NCI-H146 treated with DMSO at 0.1 percent for 48 hours (cell line): ENCODE data around the gene INTS11.

Experiments used
- DNase-seq: peaks from one replicate; lab custom pipeline; 2025; ENCODE audit not compliant: unreplicated experiment; lab: John Stamatoyannopoulos, UW

INTS11 gene

DNA sequence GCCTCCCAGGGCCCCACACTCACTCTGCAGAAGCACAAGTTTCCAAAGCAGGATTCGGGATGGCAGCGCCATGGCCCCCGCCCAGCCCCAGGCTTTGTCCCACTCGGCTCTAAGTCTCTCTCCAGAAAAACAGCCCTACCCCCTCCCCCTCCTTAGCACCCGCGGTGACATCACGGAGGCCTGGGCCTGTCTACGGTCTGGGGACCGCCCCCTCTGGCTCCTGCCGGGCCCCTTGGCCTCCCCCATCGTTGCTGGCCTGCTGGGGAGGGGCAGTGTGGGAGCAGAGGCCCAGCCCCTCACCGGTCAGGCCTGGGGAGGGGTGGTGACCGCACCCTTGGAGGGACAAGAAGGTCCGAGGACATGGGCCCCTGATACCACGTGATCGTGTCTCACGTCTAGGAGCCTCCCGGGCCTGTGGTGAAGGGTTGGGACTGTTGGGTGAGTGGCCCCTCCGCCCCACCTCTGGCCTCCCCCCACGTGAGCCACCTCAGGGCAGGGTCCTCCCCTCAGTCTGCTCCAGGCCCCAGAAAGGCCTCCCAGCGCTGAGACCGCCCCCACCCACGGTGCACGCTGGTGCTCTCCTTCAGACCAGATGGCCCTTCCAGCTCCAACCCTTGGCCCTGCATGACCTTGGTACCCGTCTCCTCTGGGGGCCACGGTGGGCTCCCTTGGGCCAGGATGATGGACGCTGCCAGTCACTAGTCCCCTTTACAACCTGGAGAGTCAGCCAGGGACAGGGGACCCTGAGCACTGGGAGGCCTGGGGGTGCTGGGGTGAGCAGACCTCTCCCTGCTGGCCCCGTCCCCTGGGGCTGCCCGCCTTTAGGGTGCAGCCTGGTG lies 34.2 kb upstream of the INTS11 start, which contains the start of gene MXRA8:
Gene MXRA8, minus strand, starts transcription at position 123 of the 839 bp plus-strand sequence. Its CDS starts 51 bp downstream, at position 72.
- DNase-seq = no peak

DNA sequence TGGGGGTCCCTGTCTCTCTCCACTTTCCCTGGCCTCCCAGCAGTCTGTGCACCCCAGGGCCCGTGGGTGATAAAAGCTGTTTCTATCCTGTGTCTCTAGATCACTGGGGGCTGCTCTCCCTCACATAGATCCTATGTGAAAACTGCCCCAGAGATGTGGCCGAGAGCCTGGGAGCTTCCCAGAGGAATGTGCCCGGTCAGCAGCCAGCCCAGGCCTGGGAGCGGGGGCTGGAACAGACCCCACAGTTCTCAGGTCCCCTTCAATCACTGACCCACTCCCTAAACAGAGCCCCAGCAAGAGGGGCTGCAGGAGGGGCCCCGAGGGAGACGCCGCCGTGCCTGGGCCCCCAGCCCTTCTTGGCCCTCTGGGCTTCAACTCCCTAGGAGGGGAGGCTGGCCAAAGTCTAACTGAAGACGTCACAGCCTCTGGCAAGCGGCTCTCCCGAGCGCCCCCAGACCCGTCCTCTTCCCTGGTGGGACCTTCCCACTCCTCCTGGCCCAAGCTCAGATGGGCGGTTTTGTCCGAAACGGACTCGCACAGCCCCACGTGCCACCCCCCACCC lies 33.5 kb upstream of the INTS11 start:
- no peak for DNase-seq

DNA sequence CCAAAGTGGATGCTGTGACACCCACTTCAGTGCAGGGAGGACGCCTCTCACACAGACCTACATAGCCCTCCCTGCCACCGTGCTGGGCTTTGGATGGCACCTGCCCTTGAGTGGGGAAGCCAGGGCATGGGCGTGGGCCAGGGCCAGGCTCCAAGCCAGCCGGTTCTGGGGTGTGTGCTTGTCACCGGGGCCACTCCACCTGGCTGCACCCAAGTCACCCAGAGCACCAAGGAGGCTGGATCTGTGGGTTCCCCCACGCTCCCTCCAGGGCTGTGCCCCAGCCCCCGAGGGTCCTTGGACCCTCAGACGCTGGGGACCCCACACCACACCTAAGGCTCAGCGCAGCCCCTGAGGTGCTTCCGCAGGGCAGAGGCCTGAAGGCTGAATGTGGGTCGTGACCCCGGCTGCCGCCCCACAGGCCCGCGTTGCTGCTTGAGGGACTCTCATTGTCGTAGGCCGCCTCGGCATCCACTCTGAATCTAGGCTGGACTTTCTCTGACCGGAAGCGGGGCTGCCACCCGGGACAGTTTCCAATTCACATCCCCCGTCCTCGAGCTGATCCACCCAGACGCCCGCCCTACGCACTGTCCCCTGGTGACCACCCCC lies 32.4 kb upstream of the INTS11 start:
- no peak for DNase-seq

DNA sequence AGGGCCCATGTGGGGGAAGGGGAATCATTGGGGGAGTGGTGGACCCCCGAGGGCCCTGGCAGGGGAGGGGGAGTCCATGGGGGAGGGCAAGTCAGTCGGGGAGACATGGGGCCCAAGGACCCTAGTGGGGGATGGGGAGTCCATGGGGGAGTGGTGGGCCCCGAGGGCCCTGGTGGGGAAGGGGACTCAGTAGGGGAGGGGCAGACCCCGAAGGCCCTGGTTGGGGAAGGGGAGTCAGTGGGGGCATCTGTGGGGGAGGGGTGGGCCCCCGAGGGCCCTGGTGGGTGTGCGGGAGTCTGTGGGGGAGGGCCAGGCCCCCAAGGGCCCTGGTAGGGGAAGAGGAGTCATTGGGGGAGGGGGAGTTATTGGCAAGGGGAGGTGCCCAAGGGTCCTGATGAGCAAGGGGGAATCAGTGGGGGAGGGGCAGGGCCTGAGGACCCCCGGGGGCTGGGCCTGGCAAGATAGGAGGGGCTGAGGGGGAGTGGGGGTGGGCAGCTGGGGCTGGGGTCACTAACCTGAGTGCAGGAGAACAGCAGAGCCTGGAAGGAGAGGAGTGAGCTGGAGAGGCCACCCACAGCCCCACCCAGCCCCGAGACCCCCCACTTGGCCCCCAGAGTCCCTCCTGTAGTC lies 31.8 kb upstream of the INTS11 start:
- no peak for DNase-seq

DNA sequence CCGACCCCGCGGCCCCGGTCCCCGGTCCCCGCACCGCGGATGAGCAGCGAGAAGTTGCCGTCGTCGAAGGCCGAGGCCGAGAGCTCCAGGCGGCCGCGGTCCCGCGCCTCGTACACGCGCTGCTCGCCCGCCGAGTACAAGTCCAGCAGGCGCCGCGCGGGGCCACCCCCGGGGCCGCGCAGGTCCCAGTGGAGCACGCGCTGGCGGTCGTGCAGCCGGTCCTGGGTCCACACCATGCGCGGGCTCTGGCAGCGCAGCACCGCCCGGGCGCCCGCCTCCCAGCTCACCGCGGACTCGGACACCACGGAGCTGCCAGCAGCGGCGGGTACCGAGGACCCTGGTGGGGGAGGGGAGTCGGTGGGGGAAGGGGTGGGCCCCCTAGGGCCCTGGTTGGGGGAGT lies 31.0 kb upstream of the INTS11 start:
- no peak for DNase-seq

DNA sequence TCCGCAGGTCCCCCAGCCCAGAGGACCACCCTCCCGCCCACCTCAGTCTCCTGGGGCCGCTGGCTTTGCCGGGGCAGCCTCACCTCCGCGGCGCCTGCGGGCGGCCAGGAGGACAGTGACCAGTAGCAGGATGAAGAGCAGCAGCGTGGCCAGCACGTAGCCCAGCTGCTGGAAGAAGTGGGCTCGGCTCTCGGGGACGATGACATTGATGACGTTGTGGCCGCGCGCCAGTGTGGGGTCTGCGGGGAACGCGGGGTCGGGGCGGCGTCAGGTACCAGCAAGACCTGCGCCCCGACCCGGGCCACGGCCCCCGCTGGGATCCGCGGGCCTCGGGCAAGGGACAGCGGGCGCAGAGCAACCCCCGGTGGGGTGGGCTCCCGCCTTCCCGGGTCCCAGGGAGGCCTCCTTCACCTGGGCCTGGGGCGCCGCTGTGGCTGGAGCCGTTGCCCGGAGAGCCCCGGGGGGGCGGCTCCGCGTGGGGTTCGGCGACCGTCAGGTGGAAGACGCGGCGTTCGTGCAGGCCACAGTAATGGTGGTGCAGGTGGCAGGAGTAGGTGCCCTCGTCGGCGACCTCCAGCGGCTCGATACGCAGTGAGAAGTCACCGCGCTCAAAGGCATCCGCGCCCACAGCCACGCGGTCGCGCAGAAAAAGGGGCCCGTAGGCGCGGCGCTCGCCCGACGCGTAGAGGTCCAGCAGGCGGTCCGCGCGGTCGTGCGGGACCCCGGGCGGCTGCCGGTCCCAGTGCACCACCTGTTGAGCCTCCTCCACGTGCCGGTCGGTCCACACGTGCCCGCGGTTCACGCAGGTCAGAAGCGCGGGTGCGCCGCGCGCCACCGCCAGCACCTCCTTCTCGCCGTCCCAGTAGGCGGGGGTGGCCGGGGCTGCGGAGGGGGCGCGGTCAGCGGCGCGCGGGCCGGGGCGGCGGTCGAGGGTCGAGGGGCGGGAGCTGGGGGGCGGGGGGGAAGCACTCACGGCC lies 30.1 kb upstream of the INTS11 start:
- no peak for DNase-seq

DNA sequence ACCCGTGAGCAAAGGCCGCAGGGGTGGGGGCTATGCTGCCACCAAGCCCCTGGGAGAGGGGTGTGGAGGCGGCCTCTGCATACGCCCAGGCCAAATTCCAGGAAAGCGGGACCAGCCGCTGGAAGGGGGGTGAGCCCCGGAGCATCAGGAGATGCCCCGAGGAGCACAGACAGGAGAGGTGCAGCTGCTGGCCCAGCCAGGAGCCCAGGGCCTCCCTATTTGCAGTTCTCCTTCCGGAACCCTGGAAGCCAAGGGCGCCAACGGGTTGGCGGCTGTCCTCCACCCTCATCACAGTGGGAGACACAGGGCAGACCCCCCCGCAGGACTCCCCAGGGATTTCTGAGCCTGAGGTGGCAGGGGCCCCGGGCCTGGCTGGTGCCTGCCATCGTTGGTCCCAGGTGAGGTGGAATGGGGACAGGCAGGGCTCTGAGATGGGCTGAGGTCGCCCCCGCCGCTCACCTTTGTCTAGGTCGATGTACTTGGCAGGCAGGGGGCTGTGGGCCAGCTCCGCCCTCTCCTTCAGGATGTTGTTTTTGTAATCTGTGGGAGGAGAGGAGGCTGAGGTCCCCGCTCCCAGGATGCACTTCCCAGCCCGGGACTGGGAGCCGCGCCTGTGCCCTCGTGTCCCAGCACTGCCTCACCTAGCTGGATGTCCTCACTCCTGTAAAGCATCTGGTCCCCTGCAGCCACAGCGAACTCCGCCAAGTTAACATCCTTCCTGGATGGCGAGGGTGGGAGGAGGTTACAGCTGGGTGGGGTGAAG lies 29.1 kb upstream of the INTS11 start:
- no peak for DNase-seq

DNA sequence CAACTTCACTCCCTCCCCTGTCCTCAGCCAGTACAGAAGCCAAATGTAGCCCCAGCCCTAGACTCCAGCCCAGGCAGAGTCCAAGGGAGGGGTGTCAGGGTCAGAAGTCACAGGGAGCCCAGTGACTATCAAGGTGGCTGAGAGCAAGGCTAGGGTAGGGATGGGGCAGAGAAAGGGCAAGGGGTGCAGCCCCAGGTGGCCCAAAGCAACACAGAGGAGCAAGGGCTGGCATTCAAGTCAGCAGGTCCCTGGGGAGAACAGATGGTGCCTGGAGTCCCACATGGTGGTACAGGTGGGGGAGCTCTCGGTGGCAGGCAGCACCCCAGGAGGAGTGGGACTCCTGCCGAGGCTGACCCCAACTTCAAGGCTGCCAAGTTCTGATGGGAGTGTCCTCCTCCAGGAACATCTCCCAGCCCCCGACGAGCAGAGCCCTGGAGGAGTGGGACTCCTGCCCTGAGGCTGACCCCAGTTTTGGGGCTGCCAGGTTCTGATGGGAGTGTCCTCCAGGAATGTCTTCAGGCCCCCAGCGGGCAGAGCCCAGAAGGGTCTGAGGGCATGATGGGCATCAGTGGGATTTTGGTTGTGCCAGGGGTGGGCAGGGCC lies 28.4 kb upstream of the INTS11 start:
- DNase-seq = no peak

DNA sequence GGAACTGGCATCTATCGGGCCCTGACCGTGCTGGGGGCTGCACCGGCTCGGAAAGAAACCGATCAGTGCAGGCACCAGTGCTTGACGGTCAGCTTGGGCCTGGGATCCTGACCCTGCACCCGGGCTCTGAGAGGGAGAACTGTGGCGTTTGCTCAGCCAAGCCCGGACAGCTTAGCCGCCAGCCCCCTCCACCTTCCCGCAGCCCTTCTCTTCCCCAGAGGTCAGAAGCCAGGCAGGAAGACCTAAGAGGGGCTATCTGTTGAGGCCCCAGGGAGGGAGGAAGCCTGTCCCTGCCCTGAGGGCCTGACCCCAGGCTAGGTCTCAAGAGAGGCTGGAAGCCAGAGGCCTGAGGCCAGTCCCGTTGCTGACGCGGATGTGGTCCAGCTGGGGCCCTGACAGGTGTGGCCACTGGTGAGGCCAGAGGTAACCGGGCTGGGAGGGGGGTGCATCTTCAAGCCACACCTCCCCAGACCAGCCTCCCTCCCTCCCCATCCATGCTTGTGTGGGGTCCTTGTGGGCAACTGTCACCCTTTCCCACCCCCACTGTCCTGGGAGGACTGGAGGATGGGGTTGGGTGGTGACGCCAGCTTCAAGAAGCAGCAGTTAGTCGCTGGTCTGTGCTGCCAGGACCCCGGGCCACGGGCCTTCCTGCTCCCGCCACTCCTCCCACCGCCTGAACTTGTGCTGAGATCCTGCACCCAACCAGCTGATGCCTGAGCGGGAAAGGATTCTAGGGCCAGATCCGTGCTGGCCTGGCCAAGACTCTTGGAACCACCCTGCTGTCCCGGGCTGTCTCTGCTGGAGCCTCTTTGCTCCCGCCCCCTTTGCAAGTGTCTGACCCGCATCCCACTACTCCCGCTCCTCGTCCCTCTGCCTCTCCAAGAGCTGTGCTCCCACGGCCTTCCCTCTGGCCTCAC lies 27.3 kb upstream of the INTS11 start:
- DNase-seq = no peak

DNA sequence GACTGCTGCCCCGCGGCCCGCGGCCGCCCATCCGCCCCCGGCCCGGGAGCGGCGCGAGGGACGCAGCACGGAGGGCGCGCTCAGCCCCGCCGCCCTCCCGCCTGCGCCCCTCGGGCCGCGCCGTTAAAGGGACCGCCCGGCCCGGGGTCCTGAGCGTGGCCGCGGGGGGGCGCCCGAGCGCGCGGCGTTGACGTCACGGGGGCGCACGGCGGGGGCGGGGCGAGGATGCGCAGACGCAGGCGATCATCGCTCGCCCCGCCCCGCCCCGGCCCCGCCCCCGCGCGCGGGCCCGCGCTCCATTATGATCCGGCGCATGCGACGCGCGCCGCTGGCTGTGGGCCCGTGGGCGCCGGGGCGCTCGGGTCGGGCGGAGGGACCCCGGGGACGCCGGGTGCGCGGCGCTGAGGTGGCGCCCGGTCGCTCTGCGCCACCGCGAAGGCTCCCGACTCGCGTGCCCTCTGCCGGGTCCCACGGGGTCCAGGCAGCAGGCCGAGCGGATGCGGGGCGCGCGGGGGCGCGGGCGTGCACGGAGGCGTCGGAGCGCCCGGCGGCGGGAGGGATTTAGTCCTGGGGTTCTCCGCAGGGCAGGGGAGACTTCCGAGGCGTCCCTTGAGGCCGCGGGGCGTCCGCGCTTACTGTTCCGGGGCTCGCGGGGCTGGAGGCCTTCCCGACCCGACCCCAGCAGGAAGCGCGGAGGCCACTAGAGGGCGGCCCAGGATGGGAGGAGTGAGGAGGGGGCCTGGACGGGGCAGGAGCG lies 25.0 kb upstream of the INTS11 start, which contains the start of gene DVL1:
Gene DVL1, minus strand, starts transcription at position 163 of the 757 bp plus-strand sequence. CDS start 353 bp downstream, outside the sequence.
- DNase-seq = no peak

DNA sequence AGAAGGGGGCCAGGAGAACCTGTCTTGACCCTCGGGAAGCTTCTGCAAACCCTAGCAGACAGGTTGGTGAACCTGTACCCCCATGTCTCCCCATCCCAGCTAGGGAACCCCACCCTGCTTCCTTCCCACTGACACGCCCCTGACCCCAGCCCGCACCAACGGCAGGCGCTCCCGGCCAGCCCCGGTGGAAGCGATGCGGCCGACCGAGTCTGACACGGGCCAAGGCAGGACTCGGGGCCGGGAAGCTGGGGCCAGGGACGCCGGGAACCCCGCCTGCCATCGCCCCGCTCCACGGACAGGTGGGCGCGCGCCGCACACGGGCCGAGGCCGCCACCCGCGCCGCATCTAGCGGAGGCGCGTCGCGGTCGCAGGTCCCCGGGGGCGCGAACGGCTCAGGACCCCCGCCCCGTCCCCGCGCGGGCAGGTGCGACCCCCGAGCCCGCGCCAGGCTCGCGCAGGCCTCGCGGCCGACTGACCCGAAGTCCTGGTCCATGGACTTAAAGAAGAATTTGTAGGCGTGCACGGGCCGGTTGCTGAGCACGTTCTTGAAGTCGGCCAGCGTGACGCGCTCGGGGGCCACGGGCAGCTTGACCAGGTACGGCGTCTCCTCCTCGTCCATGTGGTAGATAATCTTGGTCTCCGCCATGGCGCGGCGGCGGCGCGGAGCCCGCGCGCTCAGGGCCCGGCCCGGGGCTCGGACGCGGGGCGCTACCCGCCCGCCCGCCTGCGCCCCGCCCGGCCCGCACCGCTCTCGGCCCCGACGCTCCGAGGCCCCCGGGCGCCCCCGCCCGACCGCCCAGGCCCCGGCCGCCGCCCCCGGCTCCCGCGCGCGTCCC lies 24.2 kb upstream of the INTS11 start:
- DNase-seq = no peak

DNA sequence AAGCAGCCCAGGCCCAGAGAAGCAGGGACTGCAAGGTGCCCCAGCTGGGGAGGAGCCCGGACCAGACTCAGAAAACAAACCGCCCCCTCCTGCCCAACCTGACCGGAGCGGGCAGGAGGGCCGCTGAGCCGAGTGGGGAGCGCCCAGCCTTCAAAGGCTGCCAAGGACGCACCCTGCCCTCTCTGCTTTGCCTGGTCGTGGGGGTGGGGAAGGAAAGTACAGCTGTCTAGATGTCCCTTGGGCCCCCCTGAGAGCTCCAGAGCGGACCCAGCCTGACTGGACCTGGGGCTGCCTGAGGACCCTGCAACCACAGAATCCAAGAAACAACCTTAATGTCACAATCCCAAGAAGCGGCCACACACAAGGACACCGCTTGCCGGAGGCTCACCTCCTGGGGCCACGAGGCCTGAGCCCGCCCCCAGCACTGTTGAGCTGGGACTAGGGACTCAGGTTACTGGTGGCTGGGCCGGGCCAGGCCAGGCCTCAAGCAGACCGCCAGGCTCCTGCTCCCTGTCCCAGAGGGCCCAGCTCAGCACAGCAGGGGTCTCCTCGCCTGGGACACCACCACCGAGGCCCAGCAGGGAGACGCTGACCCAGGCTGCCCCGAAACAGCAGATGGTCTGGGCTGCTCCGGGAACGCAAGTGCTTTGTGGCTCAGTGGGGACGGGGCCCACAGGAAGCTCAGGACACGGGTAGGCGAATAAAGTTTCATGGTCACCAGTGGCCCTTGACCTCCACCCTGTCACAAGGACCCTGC lies 23.4 kb upstream of the INTS11 start:
- no peak for DNase-seq

DNA sequence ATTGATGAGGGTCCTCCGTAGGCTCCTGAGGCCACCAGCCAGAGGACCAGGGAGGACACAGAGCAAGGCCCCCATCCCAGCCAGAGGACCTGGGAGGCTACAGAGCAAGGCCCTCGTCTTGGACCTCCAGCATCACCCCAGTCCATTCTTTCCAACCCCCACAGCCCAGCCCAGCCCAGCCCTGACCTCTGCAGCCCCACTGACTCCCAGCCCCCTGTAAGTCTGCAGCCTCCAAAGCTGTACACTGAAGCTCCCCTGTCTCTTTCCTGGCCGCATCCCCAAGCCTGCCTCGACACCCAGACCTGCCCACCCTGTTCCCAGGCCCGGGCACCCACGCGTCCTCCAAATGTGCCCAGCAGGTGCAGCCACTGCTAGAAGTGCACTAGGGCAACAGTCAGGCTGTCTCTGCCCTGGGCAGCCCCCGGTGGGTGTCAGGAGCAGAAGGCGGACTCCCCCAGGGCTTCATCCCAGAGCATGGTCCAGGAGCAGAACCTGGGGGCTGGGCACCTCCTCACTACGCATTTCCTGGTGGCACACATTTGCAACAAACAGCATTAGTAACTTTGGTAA lies 22.7 kb upstream of the INTS11 start:
- DNase-seq = no peak

DNA sequence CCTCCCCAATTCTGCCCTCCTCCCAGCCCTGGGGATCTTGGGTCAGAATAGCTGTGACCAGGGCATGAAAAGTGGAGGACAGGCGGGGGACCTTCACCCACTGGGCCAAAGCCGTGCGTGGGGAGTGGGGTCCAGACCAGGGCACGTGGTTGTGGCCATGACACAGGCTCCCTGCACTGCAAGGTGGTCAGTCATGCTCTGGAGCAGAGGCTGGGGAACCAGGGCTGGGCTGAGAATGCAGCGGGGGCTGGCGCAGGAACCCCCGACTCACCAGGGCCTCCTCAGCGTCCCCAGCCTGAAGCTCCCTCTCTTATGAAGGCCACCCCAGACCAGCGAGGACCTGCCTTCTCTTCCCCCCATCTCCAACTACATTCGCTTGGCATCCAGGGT lies 22.0 kb upstream of the INTS11 start:
- DNase-seq = no peak

DNA sequence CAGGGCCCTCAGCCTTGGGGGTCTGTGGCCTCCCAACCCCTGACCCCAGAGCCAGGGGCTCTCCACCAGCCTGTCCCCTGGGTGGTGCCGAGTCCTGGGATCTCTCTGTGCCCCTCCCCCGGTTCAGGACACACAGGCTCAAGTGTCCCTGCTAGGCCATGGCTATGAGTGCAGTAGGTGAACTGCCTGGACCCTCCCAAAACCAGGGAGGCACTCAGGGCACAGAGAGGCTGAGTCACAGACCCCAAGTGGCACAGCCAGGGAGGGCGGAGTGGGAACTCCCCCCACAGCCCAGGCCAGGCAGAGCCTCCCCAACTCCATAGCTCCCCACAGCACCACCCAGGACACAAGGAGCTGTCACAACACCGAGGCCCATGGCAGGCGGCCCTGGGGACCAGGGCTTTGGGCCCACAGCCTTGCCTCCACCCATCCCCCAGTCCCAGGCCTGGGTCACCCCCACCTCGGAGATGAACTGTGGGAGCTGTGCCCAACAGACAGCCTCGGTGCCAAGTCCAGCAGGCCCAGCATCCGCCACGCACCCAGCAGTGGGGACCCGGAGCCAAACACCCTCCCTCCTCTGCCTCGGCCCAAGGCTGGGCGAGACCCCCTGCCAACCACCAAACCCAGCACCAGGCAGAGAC lies 21.5 kb upstream of the INTS11 start:
- DNase-seq = no peak
